Sigmoid colon (tissue), 7 donors: Measurements from ENCODE around the gene MYL7. TPM values are rescaled to one million over a fixed set of nuclear protein-coding genes. Genes with fewer than 3 reads are reported as not detected.

Experiments used
- DNase-seq: peaks from one replicate; pipeline ENCODE4 v3.0.0-alpha.2; 2019
- H3K27ac ChIP-seq, 4 donors: fragments of 200-600 bp; sonication (generic); one replicate each; pipeline ENCODE4 v1.5.1; 2016 to 2019; ENCODE audit warnings: mild to moderate bottlenecking in 1 of 4
- H3K27me3 ChIP-seq, 3 donors: fragments of 200-600 bp; sonication (generic); one replicate each; pipeline ENCODE4 v1.5.1; 2019; ENCODE audit warnings: mild to moderate bottlenecking in 1 of 3
- H3K36me3 ChIP-seq, 4 donors: fragments of 200-600 bp; sonication (generic); one replicate each; pipeline ENCODE4 v1.5.1; 2016 to 2019
- H3K4me1 ChIP-seq, 4 donors: fragments of 200-600 bp; sonication (generic); one replicate each; pipeline ENCODE4 v1.5.1; 2017 to 2019
- H3K4me3 ChIP-seq, 4 donors: fragments of 200-600 bp; sonication (generic); one replicate each; pipeline ENCODE4 v1.5.1; 2017 to 2019; ENCODE audit warnings: mild to moderate bottlenecking in 2 of 4, moderate library complexity in 1 of 4
- H3K9me3 ChIP-seq, 4 donors: fragments of 200-600 bp in 3 of 4; sonication (generic) in 3 of 4; one replicate each; pipeline versions ENCODE4 v1.5.1 to v1.6.1; 2013 to 2019
- CTCF ChIP-seq, 4 experiments: fragments of 450-650 bp in 3 of 4; fragments of 200-600 bp in 1 of 4; IDR thresholded peaks; one replicate each; pipeline ENCODE4 v1.5.1; 2016 to 2019; ENCODE audit warnings: antibody characterized with exemption in 4 of 4, mild to moderate bottlenecking in 3 of 4, moderate library complexity in 2 of 4
- EP300 ChIP-seq, 4 donors: sonication (generic); formaldehyde crosslinking; IDR thresholded peaks; one replicate each; pipeline ENCODE4 v1.6.1; 2017; ENCODE audit warnings: antibody characterized with exemption in 4 of 4
- POLR2A ChIP-seq, 2 donors: fragments of 450-650 bp; IDR thresholded peaks; one replicate each; pipeline ENCODE4 v1.6.1; 2016; ENCODE audit warnings: antibody characterized with exemption in 2 of 2, mild to moderate bottlenecking in 2 of 2, moderate library complexity in 2 of 2
- POLR2AphosphoS5 ChIP-seq, 4 donors: sonication (generic); formaldehyde crosslinking; IDR thresholded peaks; one replicate each; pipeline ENCODE4 v1.6.1; 2017; ENCODE audit warnings: antibody characterized with exemption in 4 of 4
- WGBS, 2 donors: extraction: QIAGEN DNeasy Blood & Tissue Kit; methylation state at CpG; one replicate each; pipeline ENCODE4 v1.1.7; 2013; 5-methylcytosine and 5-hydroxymethylcytosine counted together
- intact Hi-C: fragments of 100-400 bp; cut with DNase I; formaldehyde crosslinking; loops from one replicate; pipeline ENCODE4 v1.15.1; 2023
- polyA plus RNA-seq, 3 donors: library from polyadenylated mRNA; stranded (reverse); fragments of 200-250 nt; gene quantifications; one replicate each; pipeline ENCODE4 v1.2.3, GENCODE V29; 2013
- total RNA-seq, 4 donors: library from RNA; depleted of rRNA; stranded (reverse); fragments of >200 nt; gene quantifications; one replicate each; pipeline ENCODE4 v1.1.0, GENCODE V29; 2016
- donor health status: healthy with polysubstance abuse.
- donor health status: Bipolar disorder and iron deficiency.
- donor health status: healthy.

The MYL7 gene
- total and polyA plus RNA-seq, 7 donors, result 0.39 to 7.2 TPM; not detected in 5

DNA sequence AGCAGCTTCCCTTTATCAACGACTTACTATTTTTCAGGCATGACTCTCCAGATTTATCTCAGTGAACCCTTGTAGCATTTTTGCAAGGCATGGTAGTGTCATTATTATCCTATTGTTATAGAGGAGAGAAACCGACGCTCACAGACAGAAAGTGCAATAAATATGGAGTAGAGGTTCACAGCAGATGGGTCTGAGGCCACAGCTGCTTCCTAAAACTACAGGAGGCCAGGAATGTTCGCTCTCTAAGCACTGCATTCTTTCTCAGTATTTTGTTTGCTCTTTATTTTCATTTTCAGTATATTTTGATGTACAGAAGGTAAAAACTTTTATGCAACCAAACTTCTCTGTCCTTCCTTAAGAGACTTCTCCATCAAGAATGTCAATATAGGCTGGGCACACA lies 41.5 kb downstream of the MYL7 start:
- H3K4me1 ChIP-seq, result peaks cover 0 to 11% (median 5%) of the 10 kb centered on the region in 4 donors
- TF ChIP-seq CTCF (IDR thresholded peaks at IDR 0.05), result no peak
- TF ChIP-seq POLR2AphosphoS5 (IDR thresholded peaks at IDR 0.05), result no peak
- no peak for TF ChIP-seq EP300 (IDR thresholded peaks at IDR 0.05)
- no peak for TF ChIP-seq POLR2A (IDR thresholded peaks at IDR 0.05)
- 48 to 64% methylated on average over 4 of the region's 4 CpGs for WGBS, 2 donors
- no peak for DNase-seq
- intact Hi-C loops, result no loop called here
- no peaks in the 10 kb centered on the region for H3K9me3 ChIP-seq
- H3K36me3 ChIP-seq, result no peaks in the 10 kb centered on the region
- peak overlapping the region in 1 of 4 donors; percentile 61 for H3K27ac ChIP-seq
- H3K4me3 ChIP-seq, result no peak overlapping the region
- peaks cover 3 to 13% (median 9%) of the 10 kb centered on the region in 3 donors for H3K27me3 ChIP-seq

- no peaks in the 10 kb centered on the region for H3K9me3 ChIP-seq
- H3K4me3 ChIP-seq, result no peak overlapping the region
- intact Hi-C loops, result no loop called here
- peaks cover 0 to 12% (median 0%) of the 10 kb centered on the region in 4 donors for H3K4me1 ChIP-seq
- WGBS, 2 donors, result 82 to 90% methylated on average over 6 of the region's 6 CpGs
- no peak for DNase-seq
- TF ChIP-seq CTCF (IDR thresholded peaks at IDR 0.05), result no peak
- no peak for TF ChIP-seq POLR2AphosphoS5 (IDR thresholded peaks at IDR 0.05)
- no peak for TF ChIP-seq EP300 (IDR thresholded peaks at IDR 0.05)
- TF ChIP-seq POLR2A (IDR thresholded peaks at IDR 0.05), result no peak
- H3K27me3 ChIP-seq, result peaks cover 0 to under 1% (median 0%) of the 10 kb centered on the region in 3 donors
- no peak overlapping the region for H3K27ac ChIP-seq
- H3K36me3 ChIP-seq, result no peaks in the 10 kb centered on the region
Observed at GRCh38 chr7:44098092-44099068, 42.8 kb downstream of the MYL7 start.

DNA sequence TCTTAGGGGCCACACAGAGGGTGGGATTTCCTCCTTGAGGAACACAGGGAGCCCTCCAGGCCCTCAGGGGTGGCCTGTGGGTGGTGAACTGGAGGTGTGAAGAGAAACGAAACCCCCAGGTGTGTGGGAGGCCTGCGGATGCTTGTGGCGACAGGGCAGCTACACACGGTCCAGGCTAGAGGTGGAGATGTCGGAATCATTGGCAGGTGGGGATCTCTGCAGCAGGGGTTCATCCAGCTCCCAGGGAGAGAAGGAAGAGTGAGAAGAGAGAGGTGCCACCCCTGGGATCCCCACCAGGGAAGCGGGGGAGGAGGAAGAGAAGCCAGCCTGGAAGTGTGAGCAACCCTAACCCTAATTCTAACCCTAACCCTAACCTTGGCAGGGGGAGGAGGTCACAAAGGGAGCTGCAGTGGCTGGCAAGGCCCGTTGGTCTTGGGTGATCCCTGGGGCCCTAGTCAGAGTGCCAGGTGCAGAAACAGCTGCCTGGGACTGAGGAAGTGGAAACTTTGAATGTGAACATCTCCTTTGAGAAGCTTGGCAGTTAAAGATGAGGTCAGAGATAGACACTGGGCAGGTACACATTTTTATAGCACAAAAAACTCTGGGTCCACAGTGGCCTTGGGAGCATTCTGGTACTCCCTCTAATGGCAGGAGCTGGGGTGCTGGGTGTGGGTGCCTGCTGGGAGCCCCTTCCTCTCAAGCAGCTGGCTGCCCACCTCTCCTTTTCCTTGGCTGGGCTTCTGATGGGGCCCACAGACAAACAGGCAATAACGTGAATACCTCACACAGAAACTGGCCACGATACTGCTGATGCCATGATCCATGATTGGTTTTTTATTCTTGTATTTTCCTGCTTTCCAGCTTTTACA lies 43.8 kb downstream of the MYL7 start:
- Histone ChIP-seq H3K4me1 (peaks cover 0 to 12% (median 0%) of the 10 kb centered on the region in 4 donors), H3K27me3 (no peaks in the 10 kb centered on the region), H3K4me3 (no peak overlapping the region), H3K9me3 (no peaks in the 10 kb centered on the region), H3K27ac (peak overlapping the region in 1 of 4 donors; percentile 18), H3K36me3 (no peaks in the 10 kb centered on the region)
- WGBS, 2 donors, result 56 to 76% methylated on average over 9 of the region's 9 CpGs
- no peak for DNase-seq
- intact Hi-C loops, result no loop called here
- TF ChIP-seq CTCF (IDR thresholded peaks at IDR 0.05) (no peak), POLR2A (IDR thresholded peaks at IDR 0.05) (no peak), POLR2AphosphoS5 (IDR thresholded peaks at IDR 0.05) (no peak), EP300 (IDR thresholded peaks at IDR 0.05) (no peak)

DNA sequence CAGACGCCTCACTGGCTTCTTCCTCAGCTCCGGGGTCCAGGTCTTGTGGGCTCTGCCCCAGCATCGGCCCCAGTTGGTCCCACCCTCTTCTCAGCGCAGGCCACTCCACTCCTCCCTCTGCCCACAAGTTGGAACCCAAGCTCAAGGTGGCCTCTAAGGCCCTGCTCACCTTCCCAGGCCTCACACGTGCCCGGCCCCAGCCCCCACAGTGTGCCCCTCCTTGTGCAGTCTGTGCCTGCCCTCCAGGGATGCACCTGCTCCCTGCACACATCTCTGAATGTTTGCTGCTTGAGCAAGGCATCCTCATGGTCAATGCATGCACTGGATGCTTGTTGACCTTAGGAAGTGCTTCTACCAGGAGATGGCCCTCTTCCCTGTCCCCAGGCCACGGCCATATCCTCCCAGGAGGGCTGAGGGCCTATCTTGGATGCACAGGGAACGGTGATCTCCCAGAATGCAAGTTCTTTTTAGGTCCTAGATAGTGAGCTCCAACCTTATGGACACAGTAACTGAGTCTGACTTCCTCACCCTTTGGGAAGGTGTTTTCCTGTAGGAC lies 44.7 kb downstream of the MYL7 start:
- intact Hi-C loops, result no loop called here
- Histone ChIP-seq H3K4me1 (peaks cover 0 to 12% (median 0%) of the 10 kb centered on the region in 4 donors), H3K4me3 (no peak overlapping the region), H3K27ac (no peak overlapping the region), H3K9me3 (no peaks in the 10 kb centered on the region), H3K36me3 (no peaks in the 10 kb centered on the region), H3K27me3 (no peaks in the 10 kb centered on the region)
- WGBS, 2 donors, result 83 to 85% methylated on average over 8 of the region's 8 CpGs
- no peak for TF ChIP-seq EP300 (IDR thresholded peaks at IDR 0.05)
- no peak for TF ChIP-seq POLR2A (IDR thresholded peaks at IDR 0.05)
- TF ChIP-seq CTCF (IDR thresholded peaks at IDR 0.05), result no peak
- no peak for TF ChIP-seq POLR2AphosphoS5 (IDR thresholded peaks at IDR 0.05)
- DNase-seq, result no peak
